Gastrocnemius medialis (tissue), 4 donors: Measurements from ENCODE around the gene TENT5A. TPM values are rescaled to one million over a fixed set of nuclear protein-coding genes. Genes with fewer than 3 reads are reported as not detected.

Experiments used
- ATAC-seq, 2 donors: fragments of 150-250 bp; one replicate each; pipeline ENCODE4 v1.9.1; 2016
- DNase-seq, 2 donors: peaks; one replicate each; pipeline ENCODE4 v3.0.0-alpha.2; 2019
- H3K27ac ChIP-seq, 4 donors: fragments of 200-600 bp; sonication (generic); 1 replicate in 1 of 4; 2 replicates in 3 of 4; pipeline ENCODE4 v1.5.1; 2016 to 2018; ENCODE audit warnings: mild to moderate bottlenecking in 2 of 4, moderate library complexity in 1 of 4
- H3K27me3 ChIP-seq, 3 donors: fragments of 200-600 bp; sonication (generic) in 2 of 3; 1 replicate in 1 of 3; 2 replicates in 2 of 3; pipeline versions ENCODE4 v1.5.1 to v1.6.0; 2016 to 2019; ENCODE audit warnings: mild to moderate bottlenecking in 1 of 3, moderate library complexity in 1 of 3
- H3K36me3 ChIP-seq, 2 donors: fragments of 200-600 bp; sonication (generic) in 1 of 2; one replicate each; pipeline ENCODE4 v1.5.1; 2017 to 2018
- H3K4me1 ChIP-seq, 2 donors: fragments of 200-600 bp; sonication (generic) in 1 of 2; one replicate each; pipeline ENCODE4 v1.5.1; 2016 to 2017; ENCODE audit warnings: mild to moderate bottlenecking in 2 of 2
- H3K4me3 ChIP-seq, 4 donors: fragments of 200-600 bp; sonication (generic) in 3 of 4; 1 replicate in 1 of 4; 2 replicates in 3 of 4; pipeline ENCODE4 v1.5.1; 2016 to 2019; ENCODE audit warnings: mild to moderate bottlenecking in 2 of 4
- H3K9me3 ChIP-seq, 3 donors: fragments of 200-600 bp; sonication (generic) in 2 of 3; 1 replicate in 1 of 3; 2 replicates in 2 of 3; pipeline ENCODE4 v1.5.1; 2016 to 2019
- POLR2A ChIP-seq, 2 donors: fragments of 450-650 bp; IDR thresholded peaks; one replicate each; pipeline ENCODE4 v1.6.1; 2017; ENCODE audit warnings: antibody characterized with exemption in 2 of 2, mild to moderate bottlenecking in 2 of 2, moderate library complexity in 2 of 2
- in situ Hi-C, 4 donors: fragments of 200-750 bp; cut with MboI; loops; one replicate each; pipeline versions ENCODE4 v1.15.0 to v1.8.0; 2017; ENCODE audit warnings: low sequenced_read_pairs in 4 of 4
- intact Hi-C: fragments of 100-400 bp; cut with DNase I; formaldehyde crosslinking; loops from one replicate; pipeline ENCODE4 v1.15.1; 2023; ENCODE audit warnings: low total_unique reads
- total RNA-seq, 4 donors: library from RNA; depleted of rRNA; stranded (reverse); fragments of >200 nt; gene quantifications; one replicate each; pipeline versions ENCODE4 v1.1.0 to v1.2.3, GENCODE V29; 2016
- TF ChIP-seq, protein P1 (sequence below), 5 experiments: fragments of 450-650 bp in 3 of 5; fragments of 200-600 bp in 2 of 5; sonication (generic) in 2 of 5; IDR thresholded peaks in 4 of 5; conservative IDR thresholded peaks in 1 of 5; 1 replicate in 4 of 5; 2 replicates in 1 of 5; pipeline ENCODE4 v1.5.1; 2016 to 2019; ENCODE audit warnings: antibody characterized with exemption in 5 of 5, mild to moderate bottlenecking in 3 of 5, moderate library complexity in 3 of 5

The TENT5A gene
- total RNA-seq, 4 donors from 2014 or later: 2.4 to 3.1 (median 2.8) TPM

DNA sequence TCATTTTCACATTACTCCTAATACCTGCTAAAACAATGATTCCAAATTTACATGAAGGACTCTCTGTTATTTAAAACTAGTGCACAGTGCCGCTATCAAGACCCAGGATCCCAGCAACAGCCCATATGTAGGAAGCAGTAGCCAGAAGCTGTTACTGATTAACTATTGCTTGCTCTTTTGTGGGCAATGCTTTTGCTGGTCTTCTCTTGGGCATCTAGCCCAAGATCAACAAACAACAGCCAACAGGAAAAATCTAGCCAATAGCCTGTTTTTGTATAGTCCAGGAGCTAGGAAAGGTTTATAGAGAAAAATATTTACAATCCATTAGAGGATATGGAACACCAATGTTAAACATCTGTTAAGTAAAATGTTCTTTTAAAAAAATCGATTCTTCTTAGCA, 22.1 kb upstream of the TENT5A start:
- Histone ChIP-seq H3K4me1 (peaks cover 0 to 7% of the 10 kb centered on the region in 2 donors), H3K9me3 (no peaks in the 10 kb centered on the region), H3K27me3 (no peaks in the 10 kb centered on the region), H3K27ac (no peak overlapping the region), H3K4me3 (no peak overlapping the region), H3K36me3 (no peaks in the 10 kb centered on the region)
- TF ChIP-seq POLR2A (IDR thresholded peaks at IDR 0.05): no peak
- TF ChIP-seq, protein P1, sequence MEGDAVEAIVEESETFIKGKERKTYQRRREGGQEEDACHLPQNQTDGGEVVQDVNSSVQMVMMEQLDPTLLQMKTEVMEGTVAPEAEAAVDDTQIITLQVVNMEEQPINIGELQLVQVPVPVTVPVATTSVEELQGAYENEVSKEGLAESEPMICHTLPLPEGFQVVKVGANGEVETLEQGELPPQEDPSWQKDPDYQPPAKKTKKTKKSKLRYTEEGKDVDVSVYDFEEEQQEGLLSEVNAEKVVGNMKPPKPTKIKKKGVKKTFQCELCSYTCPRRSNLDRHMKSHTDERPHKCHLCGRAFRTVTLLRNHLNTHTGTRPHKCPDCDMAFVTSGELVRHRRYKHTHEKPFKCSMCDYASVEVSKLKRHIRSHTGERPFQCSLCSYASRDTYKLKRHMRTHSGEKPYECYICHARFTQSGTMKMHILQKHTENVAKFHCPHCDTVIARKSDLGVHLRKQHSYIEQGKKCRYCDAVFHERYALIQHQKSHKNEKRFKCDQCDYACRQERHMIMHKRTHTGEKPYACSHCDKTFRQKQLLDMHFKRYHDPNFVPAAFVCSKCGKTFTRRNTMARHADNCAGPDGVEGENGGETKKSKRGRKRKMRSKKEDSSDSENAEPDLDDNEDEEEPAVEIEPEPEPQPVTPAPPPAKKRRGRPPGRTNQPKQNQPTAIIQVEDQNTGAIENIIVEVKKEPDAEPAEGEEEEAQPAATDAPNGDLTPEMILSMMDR (IDR thresholded peaks at IDR 0.05 in 4 of 5, conservative IDR thresholded peaks at IDR 0.05 in 1 of 5): no peak
- DNase-seq (no peak), ATAC-seq (no peak)
- in situ Hi-C loops: loop anchor here in 2 of 4 donors (25.0 kb wide), 1 partner anchor 1162 kb away; no protein-coding TSS in a partner anchor
- intact Hi-C loops: no loop called here

DNA sequence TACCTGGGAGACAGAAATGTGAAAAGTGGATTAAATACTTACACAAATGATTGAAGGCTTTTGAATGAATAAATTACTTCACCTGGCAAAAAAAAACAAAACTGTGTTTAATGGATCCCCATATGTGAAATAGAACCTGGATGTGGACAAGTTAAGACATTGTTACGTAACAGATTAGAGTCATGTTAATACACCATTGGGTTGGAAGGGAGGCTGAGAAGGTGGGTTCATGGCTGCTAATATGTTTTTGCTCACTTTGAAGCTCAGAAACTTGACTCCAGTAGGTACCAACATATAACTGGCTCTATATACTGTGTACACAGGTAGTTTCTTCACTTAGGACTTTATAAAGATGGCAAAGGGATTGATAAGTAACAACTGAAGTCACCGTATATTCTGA, 21.4 kb upstream of the TENT5A start:
- H3K9me3 ChIP-seq: no peaks in the 10 kb centered on the region
- peaks cover 0 to 11% of the 10 kb centered on the region in 2 donors for H3K4me1 ChIP-seq
- no peaks in the 10 kb centered on the region for H3K27me3 ChIP-seq
- intact Hi-C loops (no loop called here), in situ Hi-C loops (loop anchor here in 2 of 4 donors (25.0 kb wide), 1 partner anchor 1162 kb away; no protein-coding TSS in a partner anchor)
- no peaks in the 10 kb centered on the region for H3K36me3 ChIP-seq
- TF ChIP-seq POLR2A (IDR thresholded peaks at IDR 0.05): no peak
- TF ChIP-seq, protein P1 (IDR thresholded peaks at IDR 0.05 in 4 of 5, conservative IDR thresholded peaks at IDR 0.05 in 1 of 5): no peak
- DNase-seq: no peak
- H3K4me3 ChIP-seq: no peak overlapping the region
- no peak for ATAC-seq
- H3K27ac ChIP-seq: no peak overlapping the region

DNA sequence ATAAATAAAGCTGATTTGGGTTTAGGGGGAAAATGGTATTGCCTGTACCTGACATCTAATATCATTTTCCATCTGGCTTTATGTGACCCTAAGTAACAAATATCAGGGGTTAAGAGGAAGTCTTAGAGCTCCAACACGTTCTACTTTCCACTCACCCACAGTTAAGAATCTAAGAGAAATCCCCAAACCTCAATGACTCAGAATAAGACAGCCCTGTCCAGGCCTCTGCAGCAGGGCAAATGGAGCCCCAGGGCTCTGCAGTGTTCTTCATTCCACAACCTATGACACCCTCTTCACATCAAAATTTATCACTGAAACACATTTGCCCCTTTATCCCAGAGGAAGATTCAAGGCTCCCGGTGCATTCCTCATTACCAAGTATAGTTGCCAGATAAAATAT, 20.3 kb upstream of the TENT5A start:
- in situ Hi-C loops (loop anchor here in 2 of 4 donors (25.0 kb wide), 1 partner anchor 1160 kb away; no protein-coding TSS in a partner anchor), intact Hi-C loops (no loop called here)
- peaks cover 0 to 15% of the 10 kb centered on the region in 2 donors for H3K4me1 ChIP-seq
- TF ChIP-seq POLR2A (IDR thresholded peaks at IDR 0.05): no peak
- TF ChIP-seq, protein P1 (IDR thresholded peaks at IDR 0.05 in 4 of 5, conservative IDR thresholded peaks at IDR 0.05 in 1 of 5): no peak
- no peak overlapping the region for H3K27ac ChIP-seq
- DNase-seq (no peak), ATAC-seq (no peak)
- H3K27me3 ChIP-seq: no peaks in the 10 kb centered on the region
- H3K9me3 ChIP-seq: no peaks in the 10 kb centered on the region
- no peak overlapping the region for H3K4me3 ChIP-seq
- H3K36me3 ChIP-seq: no peaks in the 10 kb centered on the region

DNA sequence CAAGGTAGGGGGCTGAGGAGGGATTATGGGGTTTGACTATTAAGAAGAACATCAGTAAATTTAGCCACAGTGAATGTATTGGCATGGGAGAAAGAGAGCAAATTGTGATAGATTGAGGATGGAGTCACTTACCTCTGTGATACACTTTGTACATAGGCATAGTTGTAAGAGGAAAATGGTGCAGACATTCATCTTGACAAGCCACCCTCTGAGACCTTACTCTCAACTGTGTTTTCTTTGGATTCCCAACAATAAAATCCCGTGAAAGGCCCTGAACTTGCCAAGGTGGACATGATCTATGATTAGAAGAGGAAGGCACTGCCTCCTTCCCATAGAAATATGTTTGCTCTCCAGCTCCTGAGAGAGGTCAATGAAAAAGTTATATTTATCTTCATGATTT, 18.6 kb upstream of the TENT5A start:
- intact Hi-C loops (no loop called here), in situ Hi-C loops (loop anchor here in 2 of 4 donors (25.0 kb wide), 1 partner anchor 1159 kb away; no protein-coding TSS in a partner anchor)
- no peak overlapping the region for H3K27ac ChIP-seq
- H3K36me3 ChIP-seq: no peaks in the 10 kb centered on the region
- ATAC-seq (no peak), DNase-seq (no peak)
- no peaks in the 10 kb centered on the region for H3K27me3 ChIP-seq
- H3K4me1 ChIP-seq: peaks cover 0 to 15% of the 10 kb centered on the region in 2 donors
- TF ChIP-seq, protein P1 (IDR thresholded peaks at IDR 0.05 in 4 of 5, conservative IDR thresholded peaks at IDR 0.05 in 1 of 5): no peak
- no peak overlapping the region for H3K4me3 ChIP-seq
- no peaks in the 10 kb centered on the region for H3K9me3 ChIP-seq

DNA sequence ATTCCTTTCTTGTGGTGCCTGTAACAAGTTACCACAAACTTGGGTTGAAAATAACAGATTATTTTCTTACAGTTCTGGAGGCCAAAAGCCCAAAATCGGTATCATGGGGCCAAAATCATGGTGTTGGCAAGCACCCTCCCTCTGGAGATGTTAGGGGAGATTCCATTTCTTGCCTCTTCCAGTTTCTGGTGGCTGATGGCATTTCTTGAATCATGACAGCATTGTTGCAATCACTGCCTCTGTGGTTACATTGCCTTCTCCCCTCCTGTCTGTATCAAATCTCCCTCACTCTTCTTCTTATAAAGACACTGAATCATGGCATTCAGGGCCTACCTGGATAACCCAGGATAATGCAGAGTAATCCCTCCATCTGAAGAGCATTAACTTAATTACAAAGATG, 17.9 kb upstream of the TENT5A start:
- no peaks in the 10 kb centered on the region for H3K36me3 ChIP-seq
- ATAC-seq: no peak
- intact Hi-C loops: no loop called here
- H3K9me3 ChIP-seq: no peaks in the 10 kb centered on the region
- in situ Hi-C loops: loop anchor here in 2 of 4 donors (25.0 kb wide), 1 partner anchor 1158 kb away; no protein-coding TSS in a partner anchor
- TF ChIP-seq, protein P1 (IDR thresholded peaks at IDR 0.05 in 4 of 5, conservative IDR thresholded peaks at IDR 0.05 in 1 of 5): no peak
- TF ChIP-seq POLR2A (IDR thresholded peaks at IDR 0.05): no peak
- no peak for DNase-seq
- H3K4me1 ChIP-seq: peaks cover 0 to 15% of the 10 kb centered on the region in 2 donors
- H3K27me3 ChIP-seq: no peaks in the 10 kb centered on the region
- H3K27ac ChIP-seq: no peak overlapping the region
- no peak overlapping the region for H3K4me3 ChIP-seq
